Measurements from ENCODE around the gene NLRP4.
"Not testable (repeated sequence)": the region's sequence is repeated elsewhere in the genome, so short reads cannot be mapped to it uniquely, and the experiment has no call there.

The NLRP4 gene

GRCh38 chr19:55882626-55883025 lies 46.3 kb downstream of the NLRP4 start:
- no peak for DNase-seq

GRCh38 chr19:55898911-55899310 lies 62.6 kb downstream of the NLRP4 start:
- no peak for DNase-seq

GRCh38 chr19:55901369-55902079 lies 65.2 kb downstream of the NLRP4 start:
- DNase-seq = no peak

- no peak for DNase-seq
These were observed 65.9 kb downstream of the NLRP4 start for GRCh38 chr19:55902080-55902751.

GRCh38 chr19:55907286-55907685 lies 70.9 kb downstream of the NLRP4 start:
- no peak for DNase-seq

- DNase-seq = no peak
These were observed 71.4 kb downstream of the NLRP4 start for GRCh38 chr19:55907746-55908145.

GRCh38 chr19:55909801-55910200 lies 73.5 kb downstream of the NLRP4 start:
- DNase-seq = no peak

- no peak for DNase-seq
These were observed 76.6 kb downstream of the NLRP4 start for GRCh38 chr19:55912916-55913315.

- DNase-seq = no peak
These were observed 77.4 kb downstream of the NLRP4 start for GRCh38 chr19:55913643-55914268.

GRCh38 chr19:55923556-55923955 lies 87.2 kb downstream of the NLRP4 start:
- no peak for DNase-seq

- DNase-seq = no peak
These were observed 91.7 kb downstream of the NLRP4 start for GRCh38 chr19:55927991-55928390.

- not testable (repeated sequence) for DNase-seq
These were observed 92.9 kb downstream of the NLRP4 start for GRCh38 chr19:55929258-55929657.

GRCh38 chr19:55930996-55931515 lies 94.7 kb downstream of the NLRP4 start:
- DNase-seq = no peak

All from NCI-H1048 (cell line).